Mucosa of descending colon (tissue), 3 donors: ENCODE measurements around the gene STRA6. TPM values are rescaled to one million over a fixed set of nuclear protein-coding genes. Genes with fewer than 3 reads are reported as not detected.

Experiments
- ATAC-seq: fragments of 200-7000 bp; cut with Tn5 transposase; one replicate; pipeline ENCODE4 v1.9.1; 2020; ENCODE audit warnings: mild to moderate bottlenecking, moderate library complexity
- DNase-seq, 3 donors: peaks; one replicate each; pipeline ENCODE4 v3.0.0-alpha.2; 2020
- H3K36me3 ChIP-seq: fragments of 200-600 bp; one replicate; pipeline ENCODE4 v1.8.0; 2021; ENCODE audit warnings: low read depth, mild to moderate bottlenecking
- H3K4me1 ChIP-seq: fragments of 200-600 bp; one replicate; pipeline ENCODE4 v1.8.0; 2021; ENCODE audit warnings: low read depth, mild to moderate bottlenecking
- H3K4me3 ChIP-seq: fragments of 200-600 bp; one replicate; pipeline ENCODE4 v1.8.0; 2021; ENCODE audit warnings: mild to moderate bottlenecking
- H3K9me3 ChIP-seq: fragments of 200-600 bp; one replicate; pipeline ENCODE4 v1.8.0; 2021; ENCODE audit warnings: mild to moderate bottlenecking
- CTCF ChIP-seq: fragments of 200-600 bp; IDR thresholded peaks from one replicate; pipeline ENCODE4 v1.8.0; 2022; ENCODE audit warnings: antibody characterized with exemption, mild to moderate bottlenecking
- intact Hi-C, 2 donors: fragments of 100-400 bp; cut with DNase I in 1 of 2; cut with micrococcal nuclease in 1 of 2; formaldehyde crosslinking; loops; one replicate each; pipeline versions ENCODE4 v1.11.0 to v1.11.1; 2022; cut with DNase I, micrococcal nuclease
- total RNA-seq, 3 donors: library from RNA; stranded (reverse); fragmentation: NEBNext Ultra II Directional in 2 of 3; extraction: Animal tissue kit (Norgen Biotek cat#: 25700) in 2 of 3; gene quantifications; one replicate each; pipeline versions ENCODE4 v1.2.1 to v1.2.4, GENCODE V29; 2021 to 2023
- donor health status: DM: no; HTN: no; CAD: no; lungs with moderate emphysema.
- donor health status: DM: no; HTN: no; CAD: no.
- donor health status: DM: no; HTN: yes; CAD: no.

The STRA6 gene
- total RNA-seq, 3 donors from 2014 or later = 0.35 TPM; not detected in 2

- no peak for DNase-seq
- intact Hi-C loops = no loop called here
- peaks cover 10% of the 10 kb centered on the region for H3K4me1 ChIP-seq
These were observed 36.6 kb upstream of the STRA6 start for GRCh38 chr15:74239051-74239705.

GRCh38 chr15:74235962-74236361 is 33.4 kb upstream of the STRA6 start, which contains the start of gene CCDC33:
Gene CCDC33, plus strand, starts transcription at chr15:74236326. Its CDS starts 394 bp downstream, at chr15:74236720.
- intact Hi-C loops = no loop called here
- no peaks in the 10 kb centered on the region for H3K9me3 ChIP-seq
- DNase-seq = peak; percentile 78 to 84 (median 82)
- no peak within 1 kb of the TSS for H3K4me3 ChIP-seq
- peak; percentile 86 for ATAC-seq
- H3K4me1 ChIP-seq = peaks cover 10% of the 10 kb centered on the region
- H3K36me3 ChIP-seq = no peaks in the 10 kb centered on the region
- no peak for TF ChIP-seq CTCF

More at GRCh38 chr15:74239051-74239705, 36.6 kb upstream of the STRA6 start:
- TF ChIP-seq CTCF = no peak
- ATAC-seq = no peak
- no peaks in the 10 kb centered on the region for H3K9me3 ChIP-seq
- H3K4me3 ChIP-seq = no peak overlapping the region
- H3K36me3 ChIP-seq = no peaks in the 10 kb centered on the region

GRCh38 chr15:74234598-74234875 is 31.9 kb upstream of the STRA6 start:
- intact Hi-C loops = no loop called here
- no peak overlapping the region for H3K4me3 ChIP-seq
- peaks cover 6% of the 10 kb centered on the region for H3K4me1 ChIP-seq
- ATAC-seq = no peak
- H3K9me3 ChIP-seq = no peaks in the 10 kb centered on the region
- no peak for TF ChIP-seq CTCF
- H3K36me3 ChIP-seq = no peaks in the 10 kb centered on the region
- no peak for DNase-seq

- no peak overlapping the region for H3K4me3 ChIP-seq
These were observed 31.4 kb upstream of the STRA6 start for GRCh38 chr15:74233851-74234597.

GRCh38 chr15:74233373-74233772 is 30.8 kb upstream of the STRA6 start:
- Histone ChIP-seq H3K36me3 (no peaks in the 10 kb centered on the region), H3K4me1 (peaks cover 11% of the 10 kb centered on the region), H3K9me3 (no peaks in the 10 kb centered on the region), H3K4me3 (no peak overlapping the region)
- intact Hi-C loops = no loop called here
- no peak for TF ChIP-seq CTCF
- no peak for DNase-seq
- ATAC-seq = no peak

More at GRCh38 chr15:74233851-74234597, 31.4 kb upstream of the STRA6 start:
- Histone ChIP-seq H3K36me3 (no peaks in the 10 kb centered on the region), H3K4me1 (peaks cover 6% of the 10 kb centered on the region), H3K9me3 (no peaks in the 10 kb centered on the region)
- no peak for TF ChIP-seq CTCF
- DNase-seq (no peak), ATAC-seq (no peak)
- intact Hi-C loops = no loop called here
